HG03378 (cell line): ENCODE results near the gene CLIP4.

Source experiments
- ATAC-seq: cut with Tn5 transposase; IDR thresholded peaks from one replicate; pipeline ENCODE4 v1.9.1; 2021; ENCODE audit warnings: mild to moderate bottlenecking, moderate library complexity; ENCODE audit not compliant: unreplicated experiment

Gene CLIP4

GRCh38 chr2:29186817-29187216 is 71.6 kb downstream of the CLIP4 start:
- no peak for ATAC-seq

- no peak for ATAC-seq
These were observed 72.7 kb downstream of the CLIP4 start for GRCh38 chr2:29187926-29188325.

- ATAC-seq, result no peak
These were observed 73.8 kb downstream of the CLIP4 start for GRCh38 chr2:29189052-29189451.

GRCh38 chr2:29191817-29192216 is 76.6 kb downstream of the CLIP4 start:
- no peak for ATAC-seq

- no peak for ATAC-seq
These were observed 77.3 kb downstream of the CLIP4 start for GRCh38 chr2:29192526-29192925.

- ATAC-seq, result no peak
These were observed 77.9 kb downstream of the CLIP4 start for GRCh38 chr2:29193111-29193510.

- no peak for ATAC-seq
These were observed 78.5 kb downstream of the CLIP4 start for GRCh38 chr2:29193681-29194080.

GRCh38 chr2:29195796-29196195 is 80.6 kb downstream of the CLIP4 start:
- ATAC-seq, result no peak

- peak; percentile 59 for ATAC-seq
These were observed 81.9 kb downstream of the CLIP4 start for GRCh38 chr2:29196792-29197788.

- ATAC-seq, result no peak
These were observed 86.8 kb downstream of the CLIP4 start for GRCh38 chr2:29201979-29202378.

GRCh38 chr2:29202819-29203495 is 87.7 kb downstream of the CLIP4 start:
- ATAC-seq, result no peak

- no peak for ATAC-seq
These were observed 91.7 kb downstream of the CLIP4 start for GRCh38 chr2:29206941-29207340.

GRCh38 chr2:29207352-29208148 is 92.3 kb downstream of the CLIP4 start:
- ATAC-seq, result no peak

- ATAC-seq, result no peak
These were observed 94.3 kb downstream of the CLIP4 start for GRCh38 chr2:29209551-29209950.

- no peak for ATAC-seq
These were observed 96.8 kb downstream of the CLIP4 start for GRCh38 chr2:29212009-29212408.

GRCh38 chr2:29213888-29214291 is 98.7 kb downstream of the CLIP4 start:
- no peak for ATAC-seq

GRCh38 chr2:29215073-29215472 is 99.9 kb downstream of the CLIP4 start:
- ATAC-seq, result no peak

GRCh38 chr2:29215739-29216608 is 100.8 kb downstream of the CLIP4 start:
- ATAC-seq, result no peak

GRCh38 chr2:29216609-29216909 is 101.3 kb downstream of the CLIP4 start:
- no peak for ATAC-seq

GRCh38 chr2:29218071-29218470 is 102.9 kb downstream of the CLIP4 start:
- ATAC-seq, result no peak
